K562 (cell line): ENCODE results near the gene SLC6A9. TPM values are rescaled to one million over a fixed set of nuclear protein-coding genes. Genes with fewer than 3 reads are reported as not detected.

Source experiments
- BCOR ChIP-seq: fragments of 450-650 bp; IDR thresholded peaks from 2 replicates; pipeline ENCODE4 v1.6.1; 2016
- CHD2 ChIP-seq: IDR thresholded peaks from 2 replicates; pipeline ENCODE4 v1.6.1; 2011; ENCODE audit warnings: low read depth, low read length
- COPS2 ChIP-seq: fragments of 450-650 bp; conservative IDR thresholded peaks from 2 replicates; pipeline ENCODE4 v1.6.1; 2016; ENCODE audit warnings: mild to moderate bottlenecking, moderate library complexity
- CTBP1 ChIP-seq: fragments of 450-650 bp; IDR thresholded peaks from 2 replicates; pipeline ENCODE4 v1.6.1; 2016; ENCODE audit warnings: borderline replicate concordance
- EP300 ChIP-seq: IDR thresholded peaks from 2 replicates; pipeline ENCODE4 v1.6.1; 2012; ENCODE audit warnings: low read length, improper control_type of control experiment
- KAT2B ChIP-seq: IDR thresholded peaks from one replicate; pipeline ENCODE4 v1.6.1; 2012; ENCODE audit warnings: low read depth, mild to moderate bottlenecking, control low read depth, inconsistent platforms, low read length, moderate library complexity
- MCM7 ChIP-seq, 2 experiments: fragments of 450-650 bp; IDR thresholded peaks; 2 replicates each; pipeline ENCODE4 v1.6.1; 2016 to 2018
- MIER1 ChIP-seq: fragments of 450-650 bp; IDR thresholded peaks from 2 replicates; pipeline ENCODE4 v1.6.1; 2016; ENCODE audit warnings: antibody characterized with exemption, mild to moderate bottlenecking, low read depth
- NFATC3 ChIP-seq: fragments of 450-650 bp; IDR thresholded peaks from 2 replicates; pipeline ENCODE4 v1.6.1; 2017; ENCODE audit warnings: mild to moderate bottlenecking
- NFIC ChIP-seq: fragments of 450-650 bp; IDR thresholded peaks from 2 replicates; pipeline ENCODE4 v1.6.1; 2017; ENCODE audit warnings: mild to moderate bottlenecking, inconsistent platforms
- NUFIP1 ChIP-seq: fragments of 450-650 bp; IDR thresholded peaks from 2 replicates; pipeline ENCODE4 v1.6.1; 2018; ENCODE audit not compliant: partially characterized antibody
- RBM34 ChIP-seq: fragments of 200-400 bp; formaldehyde crosslinking; IDR thresholded peaks from 2 replicates; pipeline ENCODE4 v1.6.1; 2018; ENCODE audit warnings: low read length, borderline replicate concordance; ENCODE audit not compliant: insufficient read depth
- SAFB2 ChIP-seq: fragments of 200-400 bp; formaldehyde crosslinking; IDR thresholded peaks from 2 replicates; pipeline ENCODE4 v1.6.1; 2018; ENCODE audit warnings: borderline replicate concordance, low read length, low read depth, moderate library complexity; ENCODE audit not compliant: severe bottlenecking
- SNAPC5 ChIP-seq: fragments of 250-450 bp; sonication (Bioruptor Pico); IDR thresholded peaks from 2 replicates; pipeline ENCODE4 v1.8.0; 2021; ENCODE audit warnings: moderate library complexity, mild to moderate bottlenecking, inconsistent platforms
- UBTF ChIP-seq, 2 experiments: IDR thresholded peaks; 2 replicates each; pipeline ENCODE4 v1.6.1; 2012; ENCODE audit warnings: improper control_type of control experiment in 2 of 2, low read depth in 2 of 2, low read length in 2 of 2, borderline replicate concordance in 1 of 2
- ZNF263 ChIP-seq: sonication (generic); formaldehyde crosslinking; IDR thresholded peaks from 2 replicates; pipeline ENCODE4 v1.8.0; 2022; ENCODE audit warnings: mild to moderate bottlenecking, missing genetic modification reagents, borderline replicate concordance
- ZNF436 ChIP-seq: fragments of 250-450, 450-650 bp; sonication (Bioruptor Pico); formaldehyde crosslinking; IDR thresholded peaks from 2 replicates; pipeline ENCODE4 v1.7.0; 2020; ENCODE audit warnings: mild to moderate bottlenecking
- polyA plus RNA-seq, 8 experiments: library from polyadenylated mRNA; depleted of rRNA in 4 of 8; stranded (reverse) in 5 of 8; unstranded in 3 of 8; fragments of >200 nt; fragmentation: Nextera tagmentation in 2 of 8; fragmentation: Illumina TruSeq in 1 of 8; extraction: Ambion mirVana in 2 of 8; extraction: Trizol in 1 of 8; gene quantifications; 2 replicates each; pipeline versions ENCODE4 v1.2.1 to v1.2.3, GENCODE V29; 2011 to 2014; ENCODE audit warnings: inconsistent platforms in 1 of 8, missing spikeins in 1 of 8
- total RNA-seq, 7 experiments: library from RNA; depleted of rRNA in 6 of 7; stranded (reverse); fragments of >200 nt in 6 of 7; fragmentation: Illumina TruSeq in 2 of 7; extraction: Trizol in 2 of 7; gene quantifications; 2 replicates each; pipeline versions ENCODE4 v1.2.1 to v1.2.3, GENCODE V29; 2011 to 2021; ENCODE audit warnings: low replicate concordance in 1 of 7
- TF ChIP-seq, protein P1 (sequence below): fragments of 450-650 bp; IDR thresholded peaks from 2 replicates; pipeline ENCODE4 v1.6.1; 2016; ENCODE audit warnings: low read depth, mild to moderate bottlenecking, moderate library complexity
- TF ChIP-seq, protein P2 (sequence below): fragments of 450-650 bp; IDR thresholded peaks from 2 replicates; pipeline ENCODE4 v1.6.1; 2016; ENCODE audit warnings: low read depth

Gene SLC6A9
- total and polyA plus RNA-seq, 9 of the 15 experiments (the other 6 are each of a cell fraction or from before 2014, with no cell fraction given): 0.17 to 18.7 (median 2.9) TPM

GRCh38 chr1:43975249-43975961, 55.9 kb downstream of the SLC6A9 start (continued):
- TF ChIP-seq CTBP1: no peak
- TF ChIP-seq MCM7 (IDR thresholded peaks at IDR 0.05): no peak
- peak; percentile 6; the same call in 1 of the 2 replicates for TF ChIP-seq CHD2
- TF ChIP-seq, protein P1, sequence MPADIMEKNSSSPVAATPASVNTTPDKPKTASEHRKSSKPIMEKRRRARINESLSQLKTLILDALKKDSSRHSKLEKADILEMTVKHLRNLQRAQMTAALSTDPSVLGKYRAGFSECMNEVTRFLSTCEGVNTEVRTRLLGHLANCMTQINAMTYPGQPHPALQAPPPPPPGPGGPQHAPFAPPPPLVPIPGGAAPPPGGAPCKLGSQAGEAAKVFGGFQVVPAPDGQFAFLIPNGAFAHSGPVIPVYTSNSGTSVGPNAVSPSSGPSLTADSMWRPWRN: no peak
- no peak for TF ChIP-seq KAT2B
- no peak for TF ChIP-seq EP300
- no peak for TF ChIP-seq BCOR
- TF ChIP-seq MIER1: no peak
- TF ChIP-seq COPS2: no peak
- no peak for TF ChIP-seq ZNF436
- TF ChIP-seq UBTF (IDR thresholded peaks at IDR 0.05; ENCODE audit: borderline replicate concordance in 1 of 2, low read depth in 2 of 2, low read length in 2 of 2): 0 out of 4 replicates have a peak, but pooled peaks of 1 of the 2 experiments have one; percentile 60
- no peak for TF ChIP-seq NUFIP1
- TF ChIP-seq RBM34: no peak
- no peak for TF ChIP-seq NFATC3
- TF ChIP-seq SAFB2: no peak
- TF ChIP-seq SNAPC5 (CRISPR knock-in tag): no peak
- TF ChIP-seq NFIC: no peak
- TF ChIP-seq, protein P2, sequence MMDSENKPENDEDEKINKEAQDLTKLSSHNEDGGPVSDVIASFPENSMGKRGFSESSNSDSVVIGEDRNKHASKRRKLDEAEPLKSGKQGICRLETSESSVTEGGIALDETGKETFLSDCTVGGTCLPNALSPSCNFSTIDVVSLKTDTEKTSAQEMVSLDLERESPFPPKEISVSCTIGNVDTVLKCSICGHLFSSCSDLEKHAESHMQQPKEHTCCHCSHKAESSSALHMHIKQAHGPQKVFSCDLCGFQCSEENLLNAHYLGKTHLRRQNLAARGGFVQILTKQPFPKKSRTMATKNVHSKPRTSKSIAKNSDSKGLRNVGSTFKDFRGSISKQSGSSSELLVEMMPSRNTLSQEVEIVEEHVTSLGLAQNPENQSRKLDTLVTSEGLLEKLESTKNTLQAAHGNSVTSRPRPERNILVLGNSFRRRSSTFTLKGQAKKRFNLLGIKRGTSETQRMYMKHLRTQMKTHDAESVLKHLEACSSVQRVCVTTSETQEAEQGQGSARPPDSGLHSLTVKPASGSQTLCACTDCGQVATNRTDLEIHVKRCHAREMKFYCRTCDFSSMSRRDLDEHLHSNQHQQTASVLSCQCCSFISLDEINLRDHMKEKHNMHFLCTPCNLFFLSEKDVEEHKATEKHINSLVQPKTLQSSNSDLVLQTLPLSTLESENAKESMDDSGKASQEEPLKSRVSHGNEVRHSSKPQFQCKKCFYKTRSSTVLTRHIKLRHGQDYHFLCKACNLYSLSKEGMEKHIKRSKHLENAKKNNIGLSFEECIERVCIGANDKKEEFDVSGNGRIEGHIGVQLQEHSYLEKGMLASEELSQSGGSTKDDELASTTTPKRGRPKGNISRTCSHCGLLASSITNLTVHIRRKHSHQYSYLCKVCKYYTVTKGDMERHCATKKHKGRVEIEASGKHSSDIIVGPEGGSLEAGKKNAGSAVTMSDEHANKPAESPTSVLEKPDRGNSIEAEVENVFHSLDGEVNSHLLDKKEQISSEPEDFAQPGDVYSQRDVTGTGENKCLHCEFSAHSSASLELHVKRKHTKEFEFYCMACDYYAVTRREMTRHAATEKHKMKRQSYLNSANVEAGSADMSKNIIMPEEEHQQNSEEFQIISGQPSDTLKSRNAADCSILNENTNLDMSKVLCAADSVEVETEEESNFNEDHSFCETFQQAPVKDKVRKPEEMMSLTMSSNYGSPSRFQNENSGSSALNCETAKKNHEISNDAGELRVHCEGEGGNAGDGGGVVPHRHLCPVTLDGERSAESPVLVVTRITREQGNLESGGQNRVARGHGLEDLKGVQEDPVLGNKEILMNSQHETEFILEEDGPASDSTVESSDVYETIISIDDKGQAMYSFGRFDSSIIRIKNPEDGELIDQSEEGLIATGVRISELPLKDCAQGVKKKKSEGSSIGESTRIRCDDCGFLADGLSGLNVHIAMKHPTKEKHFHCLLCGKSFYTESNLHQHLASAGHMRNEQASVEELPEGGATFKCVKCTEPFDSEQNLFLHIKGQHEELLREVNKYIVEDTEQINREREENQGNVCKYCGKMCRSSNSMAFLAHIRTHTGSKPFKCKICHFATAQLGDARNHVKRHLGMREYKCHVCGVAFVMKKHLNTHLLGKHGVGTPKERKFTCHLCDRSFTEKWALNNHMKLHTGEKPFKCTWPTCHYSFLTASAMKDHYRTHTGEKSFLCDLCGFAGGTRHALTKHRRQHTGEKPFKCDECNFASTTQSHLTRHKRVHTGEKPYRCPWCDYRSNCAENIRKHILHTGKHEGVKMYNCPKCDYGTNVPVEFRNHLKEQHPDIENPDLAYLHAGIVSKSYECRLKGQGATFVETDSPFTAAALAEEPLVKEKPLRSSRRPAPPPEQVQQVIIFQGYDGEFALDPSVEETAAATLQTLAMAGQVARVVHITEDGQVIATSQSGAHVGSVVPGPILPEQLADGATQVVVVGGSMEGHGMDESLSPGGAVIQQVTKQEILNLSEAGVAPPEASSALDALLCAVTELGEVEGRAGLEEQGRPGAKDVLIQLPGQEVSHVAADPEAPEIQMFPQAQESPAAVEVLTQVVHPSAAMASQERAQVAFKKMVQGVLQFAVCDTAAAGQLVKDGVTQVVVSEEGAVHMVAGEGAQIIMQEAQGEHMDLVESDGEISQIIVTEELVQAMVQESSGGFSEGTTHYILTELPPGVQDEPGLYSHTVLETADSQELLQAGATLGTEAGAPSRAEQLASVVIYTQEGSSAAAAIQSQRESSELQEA: no peak
- TF ChIP-seq ZNF263 (CRISPR knock-in tag): no peak
